Activated CD4-positive, alpha-beta T cell treated with anti-CD3 and anti-CD28 coated beads for 48 hours (primary cell): Measurements from ENCODE around the gene TMC8.
"Not testable (repeated sequence)": the region's sequence is repeated elsewhere in the genome, so short reads cannot be mapped to it uniquely, and the experiment has no call there.

Experiments used
- DNase-seq: peaks from one replicate; pipeline ENCODE4 v3.0.0-alpha.2; 2020

Gene TMC8

GRCh38 chr17:78137392-78138203 is 7.0 kb downstream of the TMC8 start:
- DNase-seq = peak; percentile 75

- no peak for DNase-seq
These were observed 7.9 kb downstream of the TMC8 start for GRCh38 chr17:78138204-78139060.

GRCh38 chr17:78139861-78140168 is 9.2 kb downstream of the TMC8 start:
- DNase-seq = not testable (repeated sequence)

- DNase-seq = peak; percentile 99
These were observed 9.8 kb downstream of the TMC8 start for GRCh38 chr17:78140169-78141051.

- DNase-seq = no peak
These were observed 11.0 kb downstream of the TMC8 start for GRCh38 chr17:78141437-78142118.

GRCh38 chr17:78142119-78142861 is 11.7 kb downstream of the TMC8 start:
- DNase-seq = no peak

- no peak for DNase-seq
These were observed 12.9 kb downstream of the TMC8 start for GRCh38 chr17:78143214-78144146.

- no peak for DNase-seq
These were observed 13.7 kb downstream of the TMC8 start for GRCh38 chr17:78144147-78144719.

- no peak for DNase-seq
These were observed 14.4 kb downstream of the TMC8 start for GRCh38 chr17:78144736-78145641.

GRCh38 chr17:78146471-78146869 is 15.9 kb downstream of the TMC8 start:
- DNase-seq = no peak

GRCh38 chr17:78146881-78147280 is 16.3 kb downstream of the TMC8 start:
- DNase-seq = no peak

GRCh38 chr17:78147315-78147998 is 16.9 kb downstream of the TMC8 start:
- no peak for DNase-seq

- no peak for DNase-seq
These were observed 17.9 kb downstream of the TMC8 start for GRCh38 chr17:78148286-78149016.

GRCh38 chr17:78151514-78152008 is 21.0 kb downstream of the TMC8 start:
- DNase-seq = no peak

GRCh38 chr17:78154903-78155811 is 24.6 kb downstream of the TMC8 start:
- no peak for DNase-seq

- no peak for DNase-seq
These were observed 29.1 kb downstream of the TMC8 start for GRCh38 chr17:78159575-78160158.
